SHP77 treated with DMSO at 0.1 percent for 48 hours (cell line): ENCODE measurements around the gene SLC26A3.
"Not testable (repeated sequence)": the region's sequence is repeated elsewhere in the genome, so short reads cannot be mapped to it uniquely, and the experiment has no call there.

ENCODE experiments used
- DNase-seq: peaks from one replicate; lab custom pipeline; 2025; lab: John Stamatoyannopoulos, UW

The SLC26A3 gene

GRCh38 chr7:107803009-107803610 is at the start of gene SLC26A3:
TSS of gene SLC26A3 (minus strand) at chr7:107803223. CDS start at chr7:107794509, 8,714 bp downstream.
- no peak for DNase-seq

- DNase-seq, result no peak
Measured at GRCh38 chr7:107850643-107851042, 47.6 kb upstream of the SLC26A3 start.

- no peak for DNase-seq
Measured at GRCh38 chr7:107850216-107850615, 47.2 kb upstream of the SLC26A3 start.

- DNase-seq, result not testable (repeated sequence)
Measured at GRCh38 chr7:107848211-107848610, 45.2 kb upstream of the SLC26A3 start.

- DNase-seq, result not testable (repeated sequence)
Measured at GRCh38 chr7:107847836-107848175, 44.8 kb upstream of the SLC26A3 start.

- DNase-seq, result no peak
Measured at GRCh38 chr7:107847168-107847835, 44.3 kb upstream of the SLC26A3 start.

GRCh38 chr7:107846324-107846723 is 43.3 kb upstream of the SLC26A3 start:
- no peak for DNase-seq

- no peak for DNase-seq
Measured at GRCh38 chr7:107843184-107843583, 40.2 kb upstream of the SLC26A3 start.

GRCh38 chr7:107842213-107842612 is 39.2 kb upstream of the SLC26A3 start:
- DNase-seq, result no peak

GRCh38 chr7:107838816-107839565 is 36.0 kb upstream of the SLC26A3 start:
- no peak for DNase-seq

- DNase-seq, result no peak
Measured at GRCh38 chr7:107838024-107838601, 35.1 kb upstream of the SLC26A3 start.

GRCh38 chr7:107837145-107837512 is 34.1 kb upstream of the SLC26A3 start:
- no peak for DNase-seq

- DNase-seq, result no peak
Measured at GRCh38 chr7:107836237-107837144, 33.5 kb upstream of the SLC26A3 start.

- no peak for DNase-seq
Measured at GRCh38 chr7:107834401-107834800, 31.4 kb upstream of the SLC26A3 start.

- no peak for DNase-seq
Measured at GRCh38 chr7:107833684-107834106, 30.7 kb upstream of the SLC26A3 start.

- no peak for DNase-seq
Measured at GRCh38 chr7:107830420-107830819, 27.4 kb upstream of the SLC26A3 start.

- no peak for DNase-seq
Measured at GRCh38 chr7:107828540-107828939, 25.5 kb upstream of the SLC26A3 start.

GRCh38 chr7:107827501-107827900 is 24.5 kb upstream of the SLC26A3 start:
- no peak for DNase-seq

- no peak for DNase-seq
Measured at GRCh38 chr7:107826451-107826850, 23.4 kb upstream of the SLC26A3 start.

GRCh38 chr7:107824858-107825257 is 21.8 kb upstream of the SLC26A3 start:
- DNase-seq, result no peak

- no peak for DNase-seq
Measured at GRCh38 chr7:107818622-107819021, 15.6 kb upstream of the SLC26A3 start.
